H9 (cell line): ENCODE results near the gene TMEM9. TPM values are rescaled to one million over a fixed set of nuclear protein-coding genes. Genes with fewer than 3 reads are reported as not detected.

Experiments used
- DNase-seq: peaks from one replicate; pipeline ENCODE4 v3.0.0-alpha.2; 2017
- H2AFZ ChIP-seq: one replicate; pipeline ENCODE4 v1.6.1; 2013; ENCODE audit warnings: mild to moderate bottlenecking, low read length, control low read depth, moderate library complexity
- H2AK5ac ChIP-seq: 2 replicates; pipeline ENCODE4 v1.6.1; 2013; ENCODE audit warnings: low read length, control low read depth, mixed read lengths; ENCODE audit not compliant: insufficient read length
- H2BK120ac ChIP-seq: one replicate; pipeline ENCODE4 v1.6.1; 2013; ENCODE audit warnings: low read depth, mild to moderate bottlenecking, low read length, control low read depth, inconsistent platforms; ENCODE audit not compliant: poor library complexity, severe bottlenecking
- H2BK12ac ChIP-seq: 2 replicates; pipeline ENCODE4 v1.6.1; 2013; ENCODE audit warnings: low read length, control low read depth, mixed read lengths, low read depth; ENCODE audit not compliant: insufficient read length
- H2BK15ac ChIP-seq: 2 replicates; pipeline ENCODE4 v1.6.1; 2013; ENCODE audit warnings: low read depth, low read length, control low read depth
- H2BK20ac ChIP-seq: one replicate; pipeline ENCODE4 v1.6.1; 2013; ENCODE audit warnings: low read depth, mild to moderate bottlenecking, low read length, control low read depth, inconsistent platforms; ENCODE audit not compliant: poor library complexity, severe bottlenecking
- H2BK5ac ChIP-seq: 2 replicates; pipeline ENCODE4 v1.6.1; 2013; ENCODE audit warnings: low read length, control low read depth, mixed read lengths; ENCODE audit not compliant: insufficient read length
- H3K14ac ChIP-seq: 2 replicates; pipeline ENCODE4 v1.6.1; 2013; ENCODE audit warnings: low read length, control low read depth; ENCODE audit not compliant: insufficient read depth
- H3K18ac ChIP-seq: 2 replicates; pipeline ENCODE4 v1.6.1; 2013; ENCODE audit warnings: low read depth, mild to moderate bottlenecking, mixed read lengths, low read length, control low read depth; ENCODE audit not compliant: insufficient read length
- H3K23ac ChIP-seq: 2 replicates; pipeline ENCODE4 v1.6.1; 2013; ENCODE audit warnings: low read length, control low read depth, mixed read lengths, low read depth; ENCODE audit not compliant: insufficient read length
- H3K23me2 ChIP-seq: 2 replicates; pipeline ENCODE4 v1.6.1; 2013; ENCODE audit warnings: low read depth, mild to moderate bottlenecking, mixed read lengths, low read length, control low read depth; ENCODE audit not compliant: insufficient read length, poor library complexity, severe bottlenecking
- H3K27ac ChIP-seq: 2 replicates; pipeline ENCODE4 v1.5.1; 2013; ENCODE audit warnings: low read length, control low read depth, mixed read lengths, low read depth; ENCODE audit not compliant: insufficient read length
- H3K27me3 ChIP-seq: 2 replicates; pipeline ENCODE4 v1.6.1; 2013; ENCODE audit warnings: low read length, control low read depth, inconsistent platforms; ENCODE audit not compliant: insufficient read depth
- H3K4ac ChIP-seq: 2 replicates; pipeline ENCODE4 v1.6.1; 2013; ENCODE audit warnings: low read depth, mild to moderate bottlenecking, control low read depth, inconsistent platforms, low read length, moderate library complexity
- H3K4me1 ChIP-seq: 2 replicates; pipeline ENCODE4 v1.6.1; 2013; ENCODE audit warnings: low read length, control low read depth, inconsistent platforms; ENCODE audit not compliant: insufficient read depth
- H3K4me2 ChIP-seq: 2 replicates; pipeline ENCODE4 v1.6.1; 2013; ENCODE audit warnings: low read length, control low read depth, mixed read lengths; ENCODE audit not compliant: insufficient read length, insufficient read depth
- H3K56ac ChIP-seq: 2 replicates; pipeline ENCODE4 v1.6.1; 2013; ENCODE audit warnings: low read depth, mild to moderate bottlenecking, mixed read lengths, low read length, control low read depth; ENCODE audit not compliant: insufficient read length
- H3K79me1 ChIP-seq: 2 replicates; pipeline ENCODE4 v1.6.1; 2013; ENCODE audit warnings: low read depth, mild to moderate bottlenecking, moderate library complexity, low read length, control low read depth, inconsistent platforms; ENCODE audit not compliant: insufficient read depth, poor library complexity, severe bottlenecking
- H3K79me2 ChIP-seq: 2 replicates; pipeline ENCODE4 v1.6.1; 2013; ENCODE audit warnings: low read length, control low read depth, inconsistent platforms; ENCODE audit not compliant: insufficient read depth
- H3K9ac ChIP-seq: 2 replicates; pipeline ENCODE4 v1.6.1; 2013; ENCODE audit warnings: low read length, control low read depth, mixed read lengths; ENCODE audit not compliant: insufficient read length; ENCODE audit errors: extremely low read depth
- H3K9me3 ChIP-seq: one replicate; pipeline ENCODE4 v1.6.1; 2013; ENCODE audit warnings: low read depth, low read length, inconsistent platforms; ENCODE audit not compliant: control insufficient read depth
- H3T11ph ChIP-seq: one replicate; pipeline ENCODE4 v1.6.1; 2013; ENCODE audit warnings: mild to moderate bottlenecking, low read length, control low read depth, inconsistent platforms
- H4K20me1 ChIP-seq: one replicate; pipeline ENCODE4 v1.6.1; 2013; ENCODE audit not compliant: control insufficient read depth, insufficient read length, insufficient read depth
- H4K5ac ChIP-seq: 2 replicates; pipeline ENCODE4 v1.6.1; 2013; ENCODE audit warnings: low read depth, mild to moderate bottlenecking, mixed read lengths, low read length, control low read depth; ENCODE audit not compliant: insufficient read length
- H4K8ac ChIP-seq: replicated peaks from 2 replicates; pipeline ENCODE4 v1.6.1; 2013; ENCODE audit warnings: low read length, control low read depth, mixed read lengths, low read depth; ENCODE audit not compliant: insufficient read length
- H4K91ac ChIP-seq: 2 replicates; pipeline ENCODE4 v1.6.1; 2013; ENCODE audit warnings: low read depth, mild to moderate bottlenecking, moderate library complexity, mixed read lengths, low read length, control low read depth; ENCODE audit not compliant: insufficient read length
- H3K27ac Mint-ChIP-seq, 3 experiments: 2 replicates in 2 of 3; 3 replicates in 1 of 3; pipeline ENCODE4 v1.8.0; 2020 to 2021; ENCODE audit warnings: mixed read lengths in 3 of 3, mild to moderate bottlenecking in 1 of 3, moderate library complexity in 1 of 3
- H3K27me3 Mint-ChIP-seq: 2 replicates; pipeline ENCODE4 v1.8.0; 2021; ENCODE audit warnings: low read depth, mild to moderate bottlenecking, moderate library complexity, mixed read lengths
- H3K36me3 Mint-ChIP-seq, 3 experiments: 2 replicates in 2 of 3; 3 replicates in 1 of 3; pipeline ENCODE4 v1.8.0; 2020 to 2021; ENCODE audit warnings: low read depth in 3 of 3, mixed read lengths in 3 of 3; ENCODE audit not compliant: insufficient read depth in 1 of 3
- H3K4me1 Mint-ChIP-seq, 2 experiments: 2 replicates each; pipeline ENCODE4 v1.8.0; 2020; ENCODE audit warnings: mixed read lengths in 2 of 2
- H3K4me3 Mint-ChIP-seq, 2 experiments: 2 replicates in 1 of 2; 3 replicates in 1 of 2; pipeline ENCODE4 v1.8.0; 2020 to 2021; ENCODE audit warnings: mild to moderate bottlenecking in 2 of 2, mixed read lengths in 2 of 2, moderate library complexity in 1 of 2
- H3K9me3 Mint-ChIP-seq, 2 experiments: 2 replicates in 1 of 2; 3 replicates in 1 of 2; pipeline ENCODE4 v1.8.0; 2020; ENCODE audit warnings: mild to moderate bottlenecking in 2 of 2, mixed read lengths in 2 of 2, moderate library complexity in 1 of 2
- CTCF ChIP-seq: fragments of 200-600 bp; sonication (generic); conservative IDR thresholded peaks from 3 replicates; pipeline ENCODE4 v1.8.0; 2021; ENCODE audit warnings: antibody characterized with exemption, mild to moderate bottlenecking
- WGBS: extraction: QIAGEN DNeasy Blood & Tissue Kit; methylation state at CpG from one replicate; pipeline ENCODE4 v1.1.7; 2013; ENCODE audit warnings: missing lambda C conversion rate, low lambda C conversion rate, mixed read lengths; ENCODE audit not compliant: insufficient read length; ENCODE audit errors: extremely low coverage; 5-methylcytosine and 5-hydroxymethylcytosine counted together
- total RNA-seq: library from RNA; stranded (reverse); gene quantifications from 2 replicates; pipeline ENCODE4 v1.2.1, GENCODE V29; 2021

The TMEM9 gene
- total RNA-seq, 1 experiment from 2014 or later: 93.4 TPM

- H3K4ac ChIP-seq: no peak overlapping the region
- no peaks in the 10 kb centered on the region for H3K9me3 ChIP-seq
- no peak overlapping the region for H4K5ac ChIP-seq
- peaks cover 14 to 28% of the 10 kb centered on the region in 2 experiments for H3K4me1 Mint-ChIP-seq
- no peaks in the 10 kb centered on the region for H3K36me3 Mint-ChIP-seq
- no peak overlapping the region for H3K14ac ChIP-seq
- no peak overlapping the region for H2BK120ac ChIP-seq
- no peak overlapping the region for H3K23ac ChIP-seq
- no peaks in the 10 kb centered on the region for H3K9me3 Mint-ChIP-seq
- no peak overlapping the region for H4K8ac ChIP-seq
- no peak overlapping the region for H2BK5ac ChIP-seq
- H4K20me1 ChIP-seq: no peaks in the 10 kb centered on the region
- TF ChIP-seq CTCF: no peak
- WGBS: no CpG with 5 or more reads among the region's 5 CpGs
- no peak overlapping the region for H3K4me2 ChIP-seq
- H3K27ac Mint-ChIP-seq: no peak overlapping the region; a peak in 1 of 7 replicates
- H3K79me2 ChIP-seq: no peaks in the 10 kb centered on the region
- no peak overlapping the region for H4K91ac ChIP-seq
- no peak overlapping the region for H2AFZ ChIP-seq
- no peak overlapping the region for H2AK5ac ChIP-seq
- no peak for DNase-seq
- H3K23me2 ChIP-seq: peaks cover 10% of the 10 kb centered on the region
- H3K4me1 ChIP-seq: no peaks in the 10 kb centered on the region; the same call in 1 of the 2 replicates
- H3K4me3 Mint-ChIP-seq: no peak overlapping the region
- H3K27ac ChIP-seq: no peak overlapping the region
- no peak overlapping the region for H2BK15ac ChIP-seq
- H2BK20ac ChIP-seq: no peak overlapping the region
- no peak overlapping the region for H2BK12ac ChIP-seq
- H3K27me3 Mint-ChIP-seq: peaks cover 32% of the 10 kb centered on the region
- no peaks in the 10 kb centered on the region for H3K79me1 ChIP-seq
- no peak overlapping the region for H3K9ac ChIP-seq
- H3K56ac ChIP-seq: no peak overlapping the region
- no peak overlapping the region for H3K18ac ChIP-seq
- H3T11ph ChIP-seq: no peak overlapping the region
- H3K27me3 ChIP-seq: peaks cover 6% of the 10 kb centered on the region; the same call in 1 of the 2 replicates
These were observed 43.7 kb downstream of the TMEM9 start for GRCh38 chr1:201110616-201111015.
